H4 (cell line): Measurements from ENCODE around the gene TRIP6. TPM values are rescaled to one million over a fixed set of nuclear protein-coding genes. Genes with fewer than 3 reads are reported as not detected.

ENCODE experiments used
- DNase-seq: peaks from one replicate; pipeline ENCODE4 v3.0.0-alpha.2; 2015; ENCODE audit warnings: low spot score
- total RNA-seq: library from RNA; depleted of rRNA; stranded (reverse); fragments of >200 nt; shearing (Covaris generic); gene quantifications from 2 replicates; pipeline ENCODE4 v1.2.3, GENCODE V29; 2014

Gene TRIP6
- total RNA-seq, 1 experiment from 2014 or later, result 78.5 TPM

DNA sequence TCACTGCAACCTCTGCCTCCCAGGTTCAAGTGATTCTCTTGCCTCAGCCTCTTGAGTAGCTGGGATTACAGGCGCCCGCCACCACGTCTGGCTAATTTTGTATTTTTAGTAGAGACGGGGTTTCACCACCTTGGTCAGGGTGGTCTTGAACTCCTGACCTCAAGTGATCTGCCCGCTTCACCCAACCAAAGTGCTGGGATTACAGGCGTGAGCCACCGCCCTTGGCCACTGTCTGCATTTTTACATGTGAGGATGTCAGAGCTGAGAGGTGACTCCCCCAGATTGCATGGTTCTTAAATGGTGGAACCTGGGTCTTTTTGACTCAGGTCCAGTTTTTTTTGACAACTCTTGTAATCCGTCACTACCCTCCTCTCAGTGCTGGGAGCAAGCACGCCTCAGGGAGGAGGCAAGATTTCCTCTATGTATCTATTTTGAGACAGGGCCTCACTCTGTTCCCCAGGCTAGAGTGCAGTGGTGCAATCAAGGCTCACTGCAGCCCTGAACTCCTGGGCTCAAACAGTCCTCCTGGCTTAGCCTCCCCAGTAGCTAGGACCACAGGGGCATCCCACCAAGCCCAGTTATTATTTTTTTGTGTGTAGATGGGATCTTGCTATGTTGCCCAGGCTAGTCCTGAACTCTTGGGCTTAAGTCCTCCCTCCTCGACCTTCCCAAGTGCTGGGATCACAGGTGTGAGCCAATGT is 6.6 kb downstream of the TRIP6 start:
- no peak for DNase-seq

DNA sequence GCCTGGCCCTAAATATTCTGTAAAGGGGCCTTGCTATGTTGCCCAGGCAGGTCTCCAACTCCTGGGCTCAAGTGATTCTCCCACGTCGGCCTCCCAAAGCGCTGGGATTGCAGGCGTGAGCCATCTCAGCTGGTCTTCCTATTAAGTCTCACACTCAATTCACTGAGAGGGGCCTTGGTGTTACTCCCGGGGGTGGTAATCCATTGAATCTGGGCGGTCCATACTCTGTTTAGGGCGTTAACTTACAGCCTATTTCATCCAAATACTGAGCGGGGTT is 7.1 kb downstream of the TRIP6 start:
- DNase-seq, result no peak

DNA sequence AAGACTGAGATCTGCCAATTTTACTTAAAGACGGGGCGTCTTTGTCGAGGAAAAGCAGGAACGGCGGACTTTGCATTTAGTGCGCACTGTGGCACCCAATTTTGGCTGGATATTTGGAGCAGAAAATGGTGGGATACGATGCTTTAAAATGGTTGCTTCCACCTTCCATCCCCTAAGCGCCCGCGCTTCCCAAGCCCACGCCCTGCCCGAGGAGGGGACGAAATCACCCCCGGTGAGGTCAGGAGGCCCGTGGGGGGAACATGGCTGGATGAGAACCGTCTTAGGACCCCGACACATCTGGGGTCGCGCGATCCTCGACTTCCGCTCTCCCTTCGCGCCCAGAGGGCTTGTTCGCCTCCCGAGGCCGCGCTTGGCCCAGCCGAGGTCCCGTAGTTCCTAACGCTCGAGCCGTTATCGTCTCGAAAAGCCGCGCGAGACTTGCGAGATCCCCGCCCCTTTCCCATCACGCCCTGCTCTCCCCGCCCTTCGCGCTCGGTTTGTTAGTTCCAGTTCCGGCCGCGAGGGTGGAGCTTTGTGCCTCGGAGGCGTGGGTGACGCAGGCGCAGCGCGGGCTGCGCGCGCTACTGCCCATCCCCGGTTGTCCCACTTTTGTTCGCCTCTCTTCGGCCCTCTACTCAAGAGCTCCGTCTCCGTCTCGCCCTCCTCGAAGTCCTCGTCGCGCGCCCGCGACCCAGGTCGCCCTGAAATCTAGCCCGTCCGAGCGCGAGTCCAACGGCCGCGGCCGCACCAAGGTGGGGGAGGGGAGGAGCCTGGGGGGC is 7.6 kb downstream of the TRIP6 start, which contains the start of gene SRRT:
SRRT (plus strand) TSS at position 527 of the 779 bp plus-strand sequence. CDS start 488 bp downstream, outside the sequence.
- DNase-seq, result peak; percentile 98

DNA sequence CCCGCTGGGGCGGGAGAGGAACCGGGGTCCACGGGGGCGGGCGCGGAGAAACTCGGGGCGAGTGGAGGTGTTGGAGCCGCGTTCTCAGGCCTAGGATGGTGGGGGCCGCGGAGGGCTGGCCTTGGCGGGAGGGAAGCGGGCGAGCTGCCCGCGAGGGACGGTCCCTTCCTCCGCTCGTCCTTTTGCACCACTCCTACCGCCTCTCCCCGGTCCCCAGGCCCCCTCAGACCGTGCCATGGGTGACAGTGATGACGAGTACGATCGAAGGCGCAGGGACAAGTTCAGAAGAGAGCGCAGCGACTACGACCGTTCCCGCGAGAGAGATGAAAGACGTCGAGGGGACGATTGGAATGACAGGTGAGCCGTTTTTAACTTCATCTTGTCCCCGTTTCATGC is 8.2 kb downstream of the TRIP6 start:
- no peak for DNase-seq

DNA sequence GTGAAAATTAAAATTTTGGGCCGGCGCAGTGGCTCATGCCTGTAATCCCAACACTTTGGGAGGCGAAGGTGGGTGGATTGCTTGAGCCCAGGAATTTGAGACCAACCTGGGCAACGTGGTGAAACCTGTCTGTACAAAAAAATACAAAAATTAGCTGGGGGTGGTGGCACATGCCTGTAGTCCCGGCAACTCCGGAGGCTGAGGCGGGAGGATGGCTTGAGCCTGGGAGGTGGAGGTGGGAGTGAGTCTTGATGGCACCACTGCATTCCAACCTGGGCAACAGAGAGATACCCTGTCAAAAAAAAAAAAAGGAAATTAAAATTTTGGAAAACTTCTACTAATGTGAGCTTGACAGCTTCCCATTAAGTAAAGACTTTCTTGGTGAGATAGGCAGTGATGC is 10.8 kb downstream of the TRIP6 start:
- no peak for DNase-seq

DNA sequence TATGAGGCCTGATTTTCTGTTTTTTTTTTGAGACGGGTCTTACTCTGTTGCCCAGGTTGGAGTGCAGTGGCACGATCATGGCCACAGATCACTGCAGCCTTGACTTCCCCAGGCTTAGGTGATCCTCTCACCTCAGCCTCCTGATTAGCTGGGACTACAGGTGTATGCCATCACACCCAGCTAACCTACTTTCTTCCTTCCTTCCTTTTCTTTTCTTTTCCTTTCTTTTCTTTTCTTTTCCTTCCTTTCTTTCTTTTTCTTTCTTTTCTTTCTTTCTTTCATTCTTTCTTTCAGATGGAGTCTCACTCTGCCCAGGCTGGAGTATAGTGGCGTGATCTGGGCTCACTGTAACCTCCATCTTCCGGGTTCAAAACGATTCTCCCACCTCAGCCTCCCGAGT is 11.5 kb downstream of the TRIP6 start:
- no peak for DNase-seq

DNA sequence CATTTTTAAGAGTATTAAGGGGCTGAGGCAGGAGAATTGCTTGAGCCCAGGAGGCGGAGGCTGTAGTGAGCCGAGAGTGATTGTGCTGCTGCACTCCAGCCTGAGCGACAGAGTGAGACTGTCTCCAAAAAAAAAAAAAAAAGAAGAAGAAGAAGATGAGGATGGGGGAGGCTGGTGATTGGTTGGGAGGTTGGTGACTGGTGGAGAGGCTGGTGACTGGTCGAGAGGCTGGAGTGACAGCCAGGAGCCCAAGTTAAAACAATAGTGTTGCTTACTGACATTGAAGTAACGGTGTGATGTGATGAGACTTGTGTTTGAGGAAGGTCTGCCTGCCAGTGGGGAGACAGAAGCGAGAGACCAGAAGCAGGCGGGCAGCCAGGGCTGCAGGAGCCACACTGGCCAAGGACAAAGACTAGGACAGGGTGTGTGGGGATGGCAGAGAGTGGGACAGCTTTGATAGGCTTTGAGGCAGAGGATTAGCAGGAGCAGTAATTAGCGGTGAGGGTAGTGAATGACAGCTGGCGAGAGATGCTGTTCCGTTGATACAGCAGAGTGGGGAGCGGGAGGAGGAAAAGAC is 12.6 kb downstream of the TRIP6 start:
- no peak for DNase-seq

DNA sequence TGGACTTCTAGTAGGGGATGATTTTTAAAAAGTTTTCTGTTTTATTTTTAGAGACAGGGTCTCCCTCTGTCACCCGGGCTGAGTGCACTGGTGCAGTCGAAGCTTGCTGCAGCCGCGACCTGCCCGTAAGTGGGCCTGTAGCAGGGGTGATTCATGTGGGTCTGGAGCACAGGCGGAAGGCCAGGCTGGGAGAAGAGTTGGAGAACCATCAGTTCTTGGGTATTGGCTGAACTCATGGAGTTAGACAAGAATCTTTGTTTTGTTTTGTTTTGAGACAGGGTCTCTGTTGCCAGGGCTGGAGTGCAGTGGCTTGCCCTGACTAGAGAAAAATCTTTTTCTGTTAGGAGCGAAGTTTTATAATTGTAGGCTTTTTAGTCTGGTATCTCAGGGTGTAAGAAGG is 13.5 kb downstream of the TRIP6 start:
- DNase-seq, result no peak

DNA sequence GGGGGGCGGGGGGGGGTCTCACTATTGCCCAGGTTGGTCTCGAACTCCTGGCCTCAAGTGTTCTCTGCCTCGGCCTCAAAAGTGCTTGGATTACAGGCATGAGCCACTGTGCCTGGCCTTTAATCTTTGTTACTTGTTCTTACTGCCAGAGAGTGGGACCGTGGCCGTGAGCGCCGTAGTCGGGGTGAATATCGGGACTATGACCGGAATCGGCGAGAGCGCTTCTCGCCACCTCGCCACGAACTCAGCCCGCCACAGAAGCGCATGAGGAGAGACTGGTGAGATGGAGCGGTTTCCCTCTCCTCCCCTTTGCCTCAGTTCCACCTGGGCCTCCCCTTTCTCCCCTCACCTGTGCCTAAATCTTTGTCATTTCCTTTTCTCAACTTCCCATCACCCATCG is 13.9 kb downstream of the TRIP6 start:
- no peak for DNase-seq

DNA sequence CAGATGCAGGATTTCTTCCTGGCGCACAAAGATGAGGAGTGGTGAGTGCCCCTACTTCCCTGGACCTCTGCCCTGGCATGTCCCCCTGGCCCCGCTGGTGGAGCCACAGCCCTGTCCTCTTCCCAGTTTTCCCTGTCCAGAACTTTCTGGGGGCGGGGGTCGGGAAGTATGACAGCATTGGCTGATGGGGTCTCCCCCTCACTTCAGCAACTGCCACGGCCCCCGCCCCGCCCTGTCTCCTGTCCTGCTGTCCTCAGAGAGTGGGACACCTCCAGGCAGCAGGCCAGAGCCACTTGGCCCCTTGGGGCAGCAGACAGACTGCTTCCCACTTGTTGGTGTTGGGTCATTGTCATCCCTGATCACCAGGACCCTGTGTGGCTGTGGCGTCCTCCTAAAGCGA is 15.0 kb downstream of the TRIP6 start:
- no peak for DNase-seq

DNA sequence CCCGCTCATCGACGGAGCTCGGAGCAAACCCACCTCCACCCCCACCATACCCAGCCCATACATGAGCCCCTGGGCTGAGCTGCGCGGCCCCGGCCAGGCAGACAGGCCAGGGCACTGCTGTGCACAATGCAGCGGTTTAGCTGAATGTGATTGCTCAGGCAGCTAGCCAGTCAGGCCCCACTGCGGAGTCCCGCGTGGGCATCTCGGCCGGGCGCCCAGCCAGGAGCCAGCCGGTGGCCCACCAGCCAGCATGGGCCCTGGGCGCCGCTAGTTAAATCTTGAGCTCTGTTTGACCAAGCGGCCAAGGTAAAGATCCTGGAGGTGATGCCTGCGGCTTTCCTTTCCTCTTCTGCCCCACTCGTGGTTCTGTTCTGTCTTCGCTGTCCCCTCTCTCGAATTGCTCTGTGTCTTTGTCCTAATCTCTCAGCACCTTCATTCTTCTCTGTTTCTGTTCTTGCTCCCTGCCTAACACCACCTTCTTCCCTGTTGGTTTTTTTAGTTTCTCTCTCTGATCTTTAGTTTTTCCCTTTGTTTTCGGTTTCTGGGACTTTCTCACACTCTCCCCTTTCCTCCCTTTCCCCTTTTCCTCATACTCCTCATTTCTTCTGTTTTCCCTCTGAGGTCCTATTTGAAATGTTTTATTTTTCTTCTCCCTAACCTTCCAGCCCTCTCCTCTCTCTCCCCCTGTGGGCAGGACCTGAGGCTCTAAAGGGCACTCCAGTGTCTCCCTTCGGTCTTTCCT is 15.8 kb downstream of the TRIP6 start:
- no peak for DNase-seq

DNA sequence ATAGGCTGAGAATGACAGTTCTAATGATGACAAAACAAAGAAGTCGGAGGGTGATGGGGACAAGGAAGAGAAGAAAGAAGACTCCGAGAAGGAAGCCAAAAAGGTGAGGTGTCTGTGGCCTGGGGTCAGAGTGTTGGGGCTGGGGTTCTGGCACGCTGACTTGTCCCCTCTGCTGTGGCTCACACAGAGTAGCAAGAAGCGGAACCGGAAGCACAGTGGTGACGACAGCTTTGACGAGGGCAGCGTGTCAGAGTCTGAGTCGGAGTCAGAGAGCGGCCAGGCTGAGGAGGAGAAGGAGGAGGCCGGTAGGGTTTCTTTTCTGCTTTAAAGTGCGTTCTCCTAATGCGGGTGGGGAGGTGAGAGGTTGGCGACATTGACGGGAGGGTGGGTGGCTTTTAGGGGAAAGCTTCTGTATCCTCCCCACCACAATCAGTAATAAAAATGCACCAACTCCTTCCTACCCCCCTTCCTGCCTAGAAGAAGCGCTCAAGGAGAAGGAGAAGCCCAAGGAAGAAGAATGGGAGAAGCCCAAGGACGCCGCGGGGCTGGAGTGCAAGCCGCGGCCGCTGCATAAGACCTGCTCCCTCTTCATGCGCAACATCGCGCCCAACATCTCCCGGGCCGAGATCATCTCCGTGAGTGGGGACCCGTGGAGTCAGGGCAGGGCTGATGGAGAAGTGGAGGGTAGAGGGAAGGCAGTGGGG is 17.7 kb downstream of the TRIP6 start:
- DNase-seq, result no peak

DNA sequence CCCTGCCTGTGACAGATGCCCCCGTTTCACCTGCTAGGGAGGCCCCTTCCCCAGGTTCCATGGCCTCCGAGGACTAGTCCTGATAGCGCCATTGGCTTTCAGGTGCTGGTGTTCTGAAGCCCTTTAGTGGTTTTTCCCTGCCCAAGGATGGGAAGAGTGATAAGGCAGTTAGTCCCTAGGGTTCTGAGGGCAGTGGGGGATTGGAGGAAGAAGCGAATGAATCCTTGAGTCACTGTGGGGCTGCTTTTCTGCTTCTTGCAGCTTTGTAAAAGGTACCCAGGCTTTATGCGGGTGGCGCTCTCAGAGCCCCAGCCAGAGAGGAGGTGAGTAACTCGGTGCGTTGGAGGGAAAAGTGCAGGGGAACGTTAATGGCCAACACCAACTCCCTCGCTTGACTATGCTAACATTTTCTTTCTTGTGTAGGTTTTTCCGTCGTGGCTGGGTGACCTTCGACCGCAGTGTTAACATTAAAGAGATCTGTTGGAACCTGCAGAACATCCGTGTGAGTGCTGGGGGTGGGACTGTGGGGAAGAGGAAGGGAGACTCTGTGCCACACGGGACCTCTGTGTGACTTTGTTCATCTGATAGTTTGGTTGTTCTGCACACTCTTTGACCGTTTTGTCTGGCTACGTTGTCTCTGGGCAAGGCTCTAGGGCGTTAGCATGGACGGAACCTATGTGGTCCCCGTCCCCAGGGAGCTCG is 18.4 kb downstream of the TRIP6 start:
- DNase-seq, result peak; percentile 2

DNA sequence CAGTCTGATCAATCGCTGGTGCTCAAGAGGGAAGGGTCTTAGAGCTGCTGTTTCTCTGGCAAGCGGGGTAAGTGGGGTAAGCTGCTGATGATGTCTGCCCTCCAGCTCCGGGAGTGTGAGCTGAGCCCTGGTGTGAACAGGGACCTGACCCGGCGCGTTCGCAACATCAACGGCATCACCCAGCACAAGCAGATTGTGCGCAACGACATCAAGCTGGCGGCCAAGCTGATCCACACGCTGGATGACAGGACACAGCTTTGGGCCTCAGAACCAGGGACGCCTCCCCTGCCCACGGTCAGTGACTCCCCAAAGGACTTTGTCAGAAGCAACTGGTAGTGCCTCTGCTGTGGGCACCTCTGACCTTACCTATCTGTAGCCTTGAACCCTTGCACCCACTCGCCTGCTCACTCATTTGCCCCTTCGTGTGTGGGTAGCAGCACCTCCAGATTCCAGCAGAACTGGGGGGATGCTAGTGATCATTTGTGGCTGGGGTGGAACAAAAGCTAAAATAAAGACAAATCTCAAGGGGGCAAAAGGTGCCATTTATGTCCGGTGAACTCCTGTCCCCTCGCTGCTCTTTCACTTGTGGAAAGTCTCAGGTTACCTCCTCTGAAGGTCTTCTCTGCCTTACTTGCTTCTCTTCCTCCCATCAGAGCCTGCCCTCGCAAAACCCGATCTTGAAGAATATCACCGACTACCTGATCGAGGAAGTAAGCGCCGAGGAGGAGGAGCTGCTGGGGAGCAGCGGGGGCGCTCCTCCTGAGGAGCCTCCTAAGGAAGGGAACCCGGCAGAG is 19.2 kb downstream of the TRIP6 start:
- DNase-seq, result peak; percentile 9

DNA sequence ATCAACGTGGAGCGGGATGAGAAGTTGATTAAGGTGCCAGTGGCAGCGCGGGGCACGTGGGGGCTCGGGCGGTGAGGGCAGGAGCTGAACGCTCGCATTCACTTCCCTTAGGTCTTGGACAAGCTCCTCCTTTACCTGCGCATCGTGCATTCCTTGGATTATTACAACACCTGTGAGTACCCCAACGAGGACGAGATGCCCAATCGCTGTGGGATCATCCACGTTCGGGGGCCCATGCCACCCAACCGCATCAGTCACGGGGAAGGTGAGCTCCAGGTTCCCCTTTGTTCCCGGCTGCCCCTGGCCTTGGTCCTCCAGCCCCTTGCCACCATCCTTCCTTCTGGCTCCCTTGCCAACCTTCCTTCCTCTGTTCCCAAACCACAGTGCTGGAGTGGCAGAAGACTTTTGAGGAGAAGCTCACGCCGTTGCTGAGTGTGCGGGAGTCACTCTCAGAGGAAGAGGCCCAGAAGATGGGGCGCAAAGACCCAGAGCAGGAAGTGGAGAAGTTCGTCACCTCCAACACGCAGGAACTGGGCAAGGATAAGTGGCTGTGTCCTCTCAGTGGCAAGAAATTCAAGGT is 19.8 kb downstream of the TRIP6 start:
- peak; percentile 4 for DNase-seq

DNA sequence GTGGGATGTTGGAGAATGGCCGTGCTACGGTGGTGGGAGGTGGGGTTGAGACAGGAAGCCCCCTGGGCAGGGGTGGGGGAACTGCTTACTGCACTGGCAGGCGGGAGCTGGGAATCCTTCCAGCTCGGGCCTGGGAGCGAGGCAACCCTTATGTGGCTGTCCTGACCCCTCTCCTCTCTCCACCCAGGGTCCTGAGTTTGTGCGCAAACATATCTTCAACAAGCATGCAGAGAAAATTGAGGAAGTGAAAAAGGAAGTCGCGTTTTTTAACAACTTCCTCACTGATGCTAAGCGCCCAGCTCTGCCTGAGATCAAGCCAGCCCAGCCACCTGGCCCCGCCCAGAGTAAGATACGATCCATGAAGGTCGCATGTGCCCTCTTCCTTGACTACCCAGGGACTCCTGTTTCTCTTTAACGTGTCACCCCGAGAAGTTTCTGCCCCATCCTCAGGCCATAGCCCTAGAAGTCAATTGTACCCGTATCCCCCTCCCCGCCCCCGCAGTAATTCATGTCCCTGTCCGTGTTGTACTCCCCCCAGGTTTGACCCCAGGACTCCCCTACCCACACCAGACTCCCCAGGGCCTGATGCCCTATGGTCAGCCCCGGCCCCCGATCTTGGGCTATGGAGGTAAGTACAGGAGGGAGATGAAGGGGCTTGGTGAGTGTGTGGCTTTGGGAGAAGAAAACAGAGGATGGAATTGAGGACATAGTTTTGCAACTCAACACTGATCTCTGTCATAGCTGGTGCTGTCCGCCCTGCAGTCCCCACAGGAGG is 20.5 kb downstream of the TRIP6 start:
- DNase-seq, result peak; percentile 4

DNA sequence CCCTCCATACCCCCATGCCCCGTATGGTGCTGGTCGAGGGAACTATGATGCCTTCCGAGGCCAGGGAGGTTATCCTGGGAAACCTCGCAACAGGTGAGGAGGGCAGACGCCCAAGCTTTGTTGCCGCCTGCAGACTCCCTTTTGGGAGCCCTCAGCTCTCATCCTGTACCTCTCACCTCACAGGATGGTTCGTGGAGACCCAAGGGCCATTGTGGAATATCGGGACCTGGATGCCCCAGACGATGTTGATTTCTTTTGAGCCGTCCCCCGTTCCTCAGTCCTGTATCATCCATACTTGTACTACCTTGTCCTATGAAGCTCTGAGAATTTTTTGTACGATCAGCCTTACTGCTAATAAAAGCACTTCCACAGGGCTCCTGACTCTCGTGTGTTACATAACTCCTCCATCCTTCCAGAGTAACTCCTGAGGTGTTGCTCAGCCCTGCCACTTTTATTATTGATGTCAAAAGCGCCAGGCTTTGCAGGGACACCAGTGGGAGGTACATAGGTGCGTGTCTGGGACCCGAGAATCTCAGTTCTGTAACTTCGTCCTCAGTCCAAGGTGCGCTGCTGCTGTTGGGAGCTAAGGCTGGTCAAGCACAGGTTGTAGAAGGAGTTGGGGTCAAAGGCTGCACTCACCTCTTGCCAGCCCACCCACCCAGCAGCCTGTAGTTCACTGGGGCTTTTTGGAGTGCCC is 21.3 kb downstream of the TRIP6 start:
- peak; percentile 11 for DNase-seq

DNA sequence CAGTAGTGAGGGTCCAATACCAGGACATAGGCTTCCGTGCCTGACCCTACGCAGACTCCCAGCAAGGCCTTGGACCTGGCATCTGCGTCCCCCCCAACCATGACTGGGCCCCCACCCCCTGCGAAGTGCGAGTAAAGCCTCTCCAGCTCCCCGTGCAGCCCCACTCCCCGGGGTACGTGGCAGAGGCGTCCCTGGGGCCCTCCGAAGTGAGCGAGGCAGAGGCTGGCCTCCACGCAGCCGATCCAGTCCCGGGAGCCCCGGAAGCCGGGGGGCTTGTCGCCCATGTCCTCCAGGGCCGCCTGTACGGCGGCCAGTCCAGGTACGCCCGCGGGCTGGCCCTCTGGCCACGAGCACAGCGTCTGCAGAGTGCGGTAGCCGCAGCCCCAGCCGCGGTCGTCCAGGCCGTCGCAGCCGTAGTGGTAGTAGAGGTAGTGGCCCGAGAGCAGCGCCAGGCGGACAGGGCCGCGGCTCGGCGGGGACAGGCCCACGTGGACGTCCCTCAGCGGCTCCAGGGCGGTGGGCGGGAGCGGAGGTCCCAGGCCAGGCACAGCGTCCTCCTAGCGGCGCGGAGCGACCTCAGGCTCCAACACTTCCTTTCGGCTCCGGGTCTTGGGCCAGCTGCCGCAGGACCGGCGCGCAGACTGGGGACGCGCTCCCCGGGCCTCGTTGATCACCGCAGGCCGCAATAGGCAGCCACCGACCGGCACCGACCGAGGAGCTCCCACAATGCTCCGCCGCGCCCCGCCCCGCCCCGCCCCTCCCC is 22.0 kb downstream of the TRIP6 start, which contains the start of gene UFSP1:
UFSP1 (minus strand) TSS at position 728 of the 763 bp plus-strand sequence; CDS start at position 284, 444 bp downstream.
- DNase-seq, result no peak
